Choroid plexus epithelial cell (primary cell): ENCODE data around the gene LEP.

Experiments
- DNase-seq: peaks from one replicate; pipeline ENCODE4 v3.0.0-alpha.2; 2010; ENCODE audit warnings: low read depth
- H3K4me3 ChIP-seq: 2 replicates; pipeline ENCODE4 v1.5.1; 2011; ENCODE audit warnings: low read depth, mild to moderate bottlenecking, control low read depth, low read length, moderate library complexity
- CTCF ChIP-seq: conservative IDR thresholded peaks from 2 replicates; pipeline ENCODE4 v1.5.1; 2011; ENCODE audit warnings: low read depth, mild to moderate bottlenecking, control low read depth, inconsistent platforms, low read length, moderate library complexity

The LEP gene

GRCh38 chr7:128264477-128264876 is 23.4 kb downstream of the LEP start:
- no peak overlapping the region for H3K4me3 ChIP-seq
- DNase-seq: no peak
- TF ChIP-seq CTCF: no peak

- no peak for TF ChIP-seq CTCF
- no peak for DNase-seq
- no peak overlapping the region for H3K4me3 ChIP-seq
Measured at GRCh38 chr7:128265156-128265905, 24.3 kb downstream of the LEP start.

GRCh38 chr7:128265906-128266300 is 24.8 kb downstream of the LEP start:
- no peak for TF ChIP-seq CTCF
- no peak overlapping the region for H3K4me3 ChIP-seq
- DNase-seq: no peak

- TF ChIP-seq CTCF: no peak
- no peak overlapping the region for H3K4me3 ChIP-seq
- DNase-seq: no peak
Measured at GRCh38 chr7:128266529-128266882, 25.4 kb downstream of the LEP start.

- TF ChIP-seq CTCF: peak; percentile 16
- peak; percentile 62 for DNase-seq
- H3K4me3 ChIP-seq: peak overlapping the region; percentile 47
Measured at GRCh38 chr7:128266883-128267594, 26.0 kb downstream of the LEP start.

- H3K4me3 ChIP-seq: peak overlapping the region; percentile 47
- DNase-seq: no peak
- no peak for TF ChIP-seq CTCF
Measured at GRCh38 chr7:128267595-128267924, 26.5 kb downstream of the LEP start.

- TF ChIP-seq CTCF: no peak
Measured at GRCh38 chr7:128268233-128268632, 27.2 kb downstream of the LEP start.

More at GRCh38 chr7:128268233-128268632, 27.2 kb downstream of the LEP start:
- no peak for DNase-seq
- H3K4me3 ChIP-seq: no peak overlapping the region
